ENCODE results near the gene ABLIM2.
"Not testable (repeated sequence)": the region's sequence is repeated elsewhere in the genome, so short reads cannot be mapped to it uniquely, and the experiment has no call there.

The ABLIM2 gene

DNA sequence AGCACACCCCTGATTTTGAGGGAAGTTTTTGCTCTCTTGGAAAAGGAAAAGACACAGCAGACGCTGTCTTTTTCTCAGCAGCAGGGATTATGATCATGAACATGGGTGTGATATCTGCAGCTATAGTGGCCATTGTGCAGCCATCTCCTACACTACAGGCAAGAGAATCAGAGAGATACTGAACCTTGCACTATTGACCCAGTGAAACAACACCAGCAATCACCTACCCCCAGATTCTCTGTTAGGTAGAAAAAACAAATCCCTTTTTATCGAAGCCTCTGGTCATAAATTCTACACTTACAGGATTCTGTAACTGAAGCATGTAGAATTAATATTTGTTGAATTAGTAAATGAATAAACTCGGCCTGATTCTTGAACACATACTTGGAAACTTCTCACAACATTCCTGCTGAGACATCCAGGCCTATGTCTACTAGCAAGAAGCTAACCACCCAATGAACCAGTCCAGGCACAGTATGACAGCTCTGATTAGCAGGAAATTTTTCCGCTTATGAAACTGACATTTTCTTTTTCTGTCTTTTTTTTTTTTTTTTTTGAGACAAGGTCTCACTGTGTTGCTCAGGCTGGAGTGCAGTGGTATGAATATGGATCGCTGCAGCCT is 213.9 kb downstream of the ABLIM2 start:
- TF ChIP-seq ZNF274 (IDR thresholded peaks at IDR 0.05; ENCODE audit: low read depth, low read length): no peak
- no peak overlapping the region for H3K4me3 ChIP-seq (ENCODE audit: low read length)

DNA sequence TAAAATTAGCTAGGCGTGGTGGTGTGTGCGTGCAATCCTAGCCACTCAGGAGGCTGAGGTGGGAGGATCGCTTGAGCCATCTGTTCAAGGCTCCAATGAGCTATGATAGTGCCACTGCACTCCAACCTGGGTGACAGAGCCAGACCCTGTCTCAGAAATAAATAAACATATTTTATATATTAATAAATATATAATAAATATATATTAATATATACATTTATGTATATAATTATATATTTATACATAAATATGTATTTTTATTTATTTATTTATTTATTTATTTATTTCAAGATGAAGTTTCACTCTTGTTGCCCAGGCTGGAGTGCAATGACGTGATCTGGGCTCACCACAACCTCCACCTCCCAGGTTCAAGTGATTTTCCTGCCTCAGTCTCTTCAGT is 214.9 kb downstream of the ABLIM2 start:
- not testable (repeated sequence) for H3K4me3 ChIP-seq (ENCODE audit: low read length)

DNA sequence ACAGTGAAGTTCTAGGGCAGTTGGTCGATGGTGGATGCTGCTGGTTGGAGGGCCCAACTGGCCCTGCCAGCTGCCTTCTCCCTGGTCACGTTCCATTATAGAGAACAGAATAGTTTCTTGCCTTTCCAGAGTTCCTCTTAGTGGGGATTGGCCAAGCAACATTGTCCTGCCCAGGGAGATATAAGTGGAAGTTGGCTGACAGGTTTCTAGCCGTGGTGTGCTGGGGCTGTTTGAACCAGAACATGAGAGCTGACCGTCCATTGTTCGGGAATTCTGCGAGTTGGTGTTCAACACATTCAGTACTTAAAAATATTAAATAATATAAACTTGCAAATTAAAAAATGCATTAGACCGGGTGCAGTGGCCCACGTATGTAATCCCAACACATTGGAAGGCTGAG is 215.4 kb downstream of the ABLIM2 start:
- no peak for TF ChIP-seq ZNF274 (IDR thresholded peaks at IDR 0.05; ENCODE audit: low read depth, low read length)
- H3K4me3 ChIP-seq (ENCODE audit: low read length): no peak overlapping the region

GRCh38 chr4:7941965-7942496 is 216.6 kb downstream of the ABLIM2 start:
- no peak overlapping the region for H3K4me3 ChIP-seq (ENCODE audit: low read length)
- TF ChIP-seq ZNF274 (IDR thresholded peaks at IDR 0.05; ENCODE audit: low read depth, low read length): no peak

- H3K4me3 ChIP-seq (ENCODE audit: low read length): no peak overlapping the region
- TF ChIP-seq ZNF274 (IDR thresholded peaks at IDR 0.05; ENCODE audit: low read depth, low read length): no peak
These were observed 217.3 kb downstream of the ABLIM2 start for GRCh38 chr4:7941111-7941964.

DNA sequence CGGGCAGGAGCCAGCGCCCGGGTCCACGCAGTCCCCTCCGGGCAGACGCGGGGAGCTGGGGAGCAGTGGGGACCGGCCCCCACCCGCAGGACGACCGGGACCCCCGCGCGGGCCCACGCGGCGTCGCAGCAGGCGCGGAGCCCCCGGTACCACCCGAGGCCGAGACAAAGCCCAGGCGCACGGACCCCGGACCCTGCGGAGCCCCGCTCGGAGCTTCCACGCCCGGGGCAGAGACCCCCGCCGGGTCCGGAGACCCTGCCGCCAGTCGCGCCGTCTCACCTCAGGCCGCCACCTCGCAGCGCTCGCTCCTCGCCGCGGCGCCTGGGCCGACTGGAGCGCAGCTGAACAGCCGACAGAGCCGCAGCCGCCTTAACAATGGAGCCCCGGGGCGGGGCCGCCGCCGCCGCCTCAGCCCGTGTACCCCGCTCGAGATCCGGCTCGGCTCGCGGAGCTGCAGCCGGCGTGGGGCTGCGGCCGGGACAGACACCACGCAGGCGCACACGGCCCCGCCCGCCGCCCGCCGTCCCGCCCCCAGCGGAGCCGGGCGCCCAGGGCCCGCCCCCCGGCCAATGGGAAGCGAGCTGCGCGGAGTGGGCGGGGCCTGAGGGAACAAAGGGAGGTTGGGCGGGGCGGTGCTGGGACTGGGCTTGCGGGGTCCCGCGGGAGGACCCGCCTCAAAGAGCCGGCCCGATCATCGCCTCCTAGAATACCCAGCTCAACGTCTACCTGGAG is 219.1 kb downstream of the ABLIM2 start, which contains the start of gene AFAP1:
TSS of gene AFAP1 (minus strand) at position 485 of the 732 bp plus-strand sequence. CDS start 67,783 bp downstream, outside the sequence.
- no peak for TF ChIP-seq ZNF274 (IDR thresholded peaks at IDR 0.05; ENCODE audit: low read depth, low read length)
- peak within 1 kb of the TSS; percentile 70; the same call in 1 of the 2 replicates for H3K4me3 ChIP-seq (ENCODE audit: low read length)

GRCh38 chr4:7938609-7939376 is 219.8 kb downstream of the ABLIM2 start:
- peak overlapping the region; percentile 70; the same call in 1 of the 2 replicates for H3K4me3 ChIP-seq (ENCODE audit: low read length)
- no peak for TF ChIP-seq ZNF274 (IDR thresholded peaks at IDR 0.05; ENCODE audit: low read depth, low read length)

GRCh38 chr4:7938266-7938608 is 220.4 kb downstream of the ABLIM2 start:
- no peak for TF ChIP-seq ZNF274 (IDR thresholded peaks at IDR 0.05; ENCODE audit: low read depth, low read length)
- no peak overlapping the region for H3K4me3 ChIP-seq (ENCODE audit: low read length)

DNA sequence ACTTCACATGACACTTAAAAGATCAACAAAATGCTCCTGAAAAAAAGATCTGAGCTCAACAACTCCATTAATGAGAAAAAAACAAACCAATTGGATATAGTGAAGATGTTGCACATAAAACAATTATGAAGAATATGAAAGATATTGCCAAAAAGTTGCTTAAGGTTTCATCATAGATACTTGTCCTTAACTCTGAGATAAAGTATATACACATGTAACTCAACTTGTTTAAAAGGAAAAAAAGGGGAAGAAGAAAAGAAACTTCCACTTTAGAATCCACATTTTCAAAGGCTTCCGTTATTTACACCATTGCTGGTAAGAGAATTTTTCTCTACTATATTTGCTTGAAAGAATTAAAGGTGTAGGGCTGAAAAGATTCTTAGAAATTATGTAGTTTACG is 221.6 kb downstream of the ABLIM2 start:
- no peak for TF ChIP-seq ZNF274 (IDR thresholded peaks at IDR 0.05; ENCODE audit: low read depth, low read length)
- H3K4me3 ChIP-seq (ENCODE audit: low read length): no peak overlapping the region

- TF ChIP-seq ZNF274 (IDR thresholded peaks at IDR 0.05; ENCODE audit: low read depth, low read length): no peak
- H3K4me3 ChIP-seq (ENCODE audit: low read length): no peak overlapping the region
These were observed 224.7 kb downstream of the ABLIM2 start for GRCh38 chr4:7933651-7934510.

DNA sequence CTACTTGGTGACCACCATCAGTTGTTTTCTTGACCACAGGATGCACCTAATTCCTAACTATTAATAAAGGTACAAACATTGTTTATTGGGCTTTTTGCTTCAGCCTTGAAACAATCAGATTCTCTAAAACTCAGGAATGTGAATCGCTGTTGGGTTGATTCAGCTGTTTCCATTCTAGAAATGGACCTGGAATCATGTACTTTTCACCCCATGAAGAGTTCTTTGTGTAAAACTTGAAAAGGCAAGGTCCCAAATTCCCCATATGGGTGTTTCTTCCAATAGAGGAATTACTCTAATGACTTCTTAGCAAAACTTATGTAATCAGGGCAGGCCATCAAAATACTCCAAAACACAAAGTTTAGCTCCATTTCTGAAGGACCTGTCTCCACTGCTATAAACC is 226.3 kb downstream of the ABLIM2 start:
- TF ChIP-seq ZNF274 (IDR thresholded peaks at IDR 0.05; ENCODE audit: low read depth, low read length): no peak
- H3K4me3 ChIP-seq (ENCODE audit: low read length): no peak overlapping the region

DNA sequence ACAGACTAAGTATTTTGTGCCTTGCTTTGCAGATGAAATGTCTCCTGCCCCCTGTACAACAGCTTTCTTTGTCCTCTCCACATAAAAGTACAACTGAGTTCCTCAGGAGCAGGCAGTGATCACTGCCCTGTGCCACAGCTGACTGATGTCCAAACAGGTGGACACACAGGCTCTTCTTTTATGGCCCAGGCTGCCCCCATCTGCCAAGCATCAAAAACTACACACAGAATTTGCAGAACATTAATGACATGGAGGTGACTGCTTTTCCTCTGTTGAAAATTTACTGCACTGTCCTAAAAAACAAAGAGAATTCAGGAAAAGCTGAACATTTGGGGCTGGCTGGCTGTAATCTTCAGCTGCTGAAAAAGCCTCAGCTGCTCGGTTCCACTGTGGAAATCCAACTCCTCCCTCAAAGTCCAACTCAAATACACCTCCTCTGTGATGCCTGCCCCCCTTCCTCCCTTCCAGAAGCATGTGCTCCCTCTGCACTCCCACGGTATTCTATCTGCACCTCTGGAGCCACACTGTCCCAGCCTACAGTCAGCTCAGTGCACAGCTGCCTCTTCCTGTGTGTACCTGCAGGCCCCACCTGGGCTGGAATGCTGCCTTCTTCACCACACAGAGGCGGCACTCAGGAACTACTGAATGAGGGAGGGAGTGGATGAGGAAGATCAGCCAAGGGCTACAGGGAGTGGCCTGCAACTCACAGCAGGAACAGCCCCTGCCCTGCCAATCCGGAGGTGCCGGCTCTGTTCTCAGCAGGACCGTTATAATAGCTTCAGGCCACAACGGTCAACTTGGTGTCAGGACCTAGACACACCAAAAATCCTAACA is 229.3 kb downstream of the ABLIM2 start:
- H3K4me3 ChIP-seq (ENCODE audit: low read length): no peak overlapping the region
- TF ChIP-seq ZNF274 (IDR thresholded peaks at IDR 0.05; ENCODE audit: low read depth, low read length): no peak

Data from GM08714 (cell line).